ENCODE data around the gene PID1. TPM values are rescaled to one million over a fixed set of nuclear protein-coding genes. Genes with fewer than 3 reads are reported as not detected.

The PID1 gene, protein sequence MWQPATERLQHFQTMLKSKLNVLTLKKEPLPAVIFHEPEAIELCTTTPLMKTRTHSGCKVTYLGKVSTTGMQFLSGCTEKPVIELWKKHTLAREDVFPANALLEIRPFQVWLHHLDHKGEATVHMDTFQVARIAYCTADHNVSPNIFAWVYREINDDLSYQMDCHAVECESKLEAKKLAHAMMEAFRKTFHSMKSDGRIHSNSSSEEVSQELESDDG
- total RNA-seq, result 15.1 and 34.7 TPM in 2 replicates

DNA sequence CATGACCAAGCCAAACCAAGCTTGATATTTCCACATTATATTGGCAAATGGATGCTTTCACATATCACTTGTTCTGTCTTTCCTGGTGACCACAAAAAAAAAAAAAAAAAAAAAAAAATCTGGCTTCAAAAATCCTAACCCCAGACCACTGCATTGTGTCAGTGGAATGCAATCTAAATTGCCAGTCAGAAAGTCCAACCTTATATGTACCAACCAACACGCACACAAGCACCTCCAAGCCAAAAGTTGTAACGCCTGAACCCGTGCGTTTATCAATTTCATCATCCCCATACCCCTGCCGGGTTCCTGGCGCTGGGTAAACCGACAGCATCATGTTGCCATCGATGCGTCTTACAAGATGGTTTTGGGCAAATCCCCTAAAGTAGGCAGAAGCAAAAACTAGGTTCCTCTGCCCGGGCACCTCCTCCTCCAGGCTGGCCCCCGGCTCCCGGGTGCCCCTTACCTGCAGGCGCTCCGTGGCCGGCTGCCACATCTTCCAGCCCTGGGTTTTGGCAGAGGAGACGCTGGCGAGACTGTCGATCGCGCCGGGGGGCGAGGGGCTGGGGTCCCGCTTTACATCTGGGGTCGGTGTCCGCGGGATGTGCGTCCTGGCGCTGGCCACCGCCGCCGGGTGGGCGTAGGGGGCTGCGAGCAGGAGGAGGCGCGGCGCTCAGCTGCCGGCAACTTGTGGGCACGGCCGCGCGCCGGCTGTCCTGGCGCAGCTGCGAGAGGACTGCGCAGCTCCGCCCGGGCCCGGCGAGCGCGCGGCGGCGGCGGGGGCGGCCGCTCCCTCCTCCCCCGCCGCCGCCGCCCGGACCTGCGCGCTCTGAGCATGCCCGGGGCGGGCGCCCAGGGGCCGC is at the start of gene PID1:
PID1 (minus strand) TSS at position 737 of the 860 bp plus-strand sequence; CDS start at position 493, 244 bp downstream.

Data from epithelial cell of alveolus of lung (primary cell).